Measurements from ENCODE around the gene PRR15.

DNA sequence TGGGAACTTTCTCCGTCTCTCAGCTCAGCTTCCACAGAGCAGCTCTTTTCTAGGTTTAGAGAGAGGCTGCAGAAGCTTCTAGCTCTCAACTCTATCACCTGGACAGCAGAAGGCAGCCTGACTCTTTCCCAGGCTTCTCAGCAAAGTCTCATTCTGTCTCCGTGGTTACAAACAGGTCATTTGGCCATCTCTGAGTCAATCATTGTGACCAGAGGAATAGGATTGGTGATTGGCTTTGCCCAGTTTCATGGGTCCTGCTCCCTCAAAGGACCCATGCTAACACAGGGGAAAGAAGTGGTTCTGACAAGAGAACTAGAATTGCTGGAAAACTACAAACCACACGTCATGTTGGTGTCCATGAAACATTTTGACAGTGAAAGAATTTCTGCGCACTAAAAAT, 43.6 kb downstream of the PRR15 start:
- TF ChIP-seq CTCF (IDR thresholded peaks at IDR 0.05) (no peak), POLR2AphosphoS5 (IDR thresholded peaks at IDR 0.05) (no peak), POLR2A (IDR thresholded peaks at IDR 0.05) (no peak)

Measured in breast epithelium (tissue), 3 donors.